8988T (cell line): ENCODE data around the gene AP3M1.

Experiments
- DNase-seq: peaks from one replicate; pipeline ENCODE4 v3.0.0; 2011

Gene AP3M1

GRCh38 chr10:74113546-74113945, 37.1 kb downstream of the AP3M1 start:
- no peak for DNase-seq

- DNase-seq: no peak
These were observed 38.8 kb downstream of the AP3M1 start for GRCh38 chr10:74111799-74112198.

- no peak for DNase-seq
These were observed 40.5 kb downstream of the AP3M1 start for GRCh38 chr10:74110120-74110519.

GRCh38 chr10:74109452-74109851, 41.2 kb downstream of the AP3M1 start:
- no peak for DNase-seq

GRCh38 chr10:74107391-74107790, 43.2 kb downstream of the AP3M1 start:
- no peak for DNase-seq

- no peak for DNase-seq
These were observed 45.6 kb downstream of the AP3M1 start for GRCh38 chr10:74104996-74105395.

GRCh38 chr10:74104480-74104879, 46.1 kb downstream of the AP3M1 start:
- DNase-seq: no peak

GRCh38 chr10:74103560-74104258, 46.9 kb downstream of the AP3M1 start:
- peak; percentile 30 for DNase-seq

- DNase-seq: no peak
These were observed 50.8 kb downstream of the AP3M1 start for GRCh38 chr10:74099836-74100235.

GRCh38 chr10:74099420-74099819, 51.2 kb downstream of the AP3M1 start:
- no peak for DNase-seq

- no peak for DNase-seq
These were observed 52.9 kb downstream of the AP3M1 start for GRCh38 chr10:74097776-74098175.

- no peak for DNase-seq
These were observed 53.9 kb downstream of the AP3M1 start for GRCh38 chr10:74096777-74097176.

- no peak for DNase-seq
These were observed 56.4 kb downstream of the AP3M1 start for GRCh38 chr10:74094231-74094630.

- no peak for DNase-seq
These were observed 57.0 kb downstream of the AP3M1 start for GRCh38 chr10:74093530-74094164.

- no peak for DNase-seq
These were observed 58.3 kb downstream of the AP3M1 start for GRCh38 chr10:74092372-74092771.

GRCh38 chr10:74088722-74089121, 61.9 kb downstream of the AP3M1 start:
- no peak for DNase-seq

- DNase-seq: no peak
These were observed 64.3 kb downstream of the AP3M1 start for GRCh38 chr10:74086317-74086716.

- no peak for DNase-seq
These were observed 65.7 kb downstream of the AP3M1 start for GRCh38 chr10:74084955-74085354.

- DNase-seq: no peak
These were observed 67.3 kb downstream of the AP3M1 start for GRCh38 chr10:74083304-74083703.

- DNase-seq: no peak
These were observed 68.5 kb downstream of the AP3M1 start for GRCh38 chr10:74081941-74082718.

- DNase-seq: peak; percentile 27
These were observed 69.3 kb downstream of the AP3M1 start for GRCh38 chr10:74081192-74081803.

GRCh38 chr10:74079936-74080590, 70.6 kb downstream of the AP3M1 start:
- DNase-seq: no peak
